Vagina (tissue), 2 donors: ENCODE data around the gene HTRA1. TPM values are rescaled to one million over a fixed set of nuclear protein-coding genes. Genes with fewer than 3 reads are reported as not detected.

Experiments used
- DNase-seq, 2 donors: peaks; one replicate each; pipeline ENCODE4 v3.0.0-alpha.2; 2017; ENCODE audit errors: extremely low spot score in 2 of 2
- H3K27ac ChIP-seq: fragments of 200-600 bp; sonication (generic); one replicate; pipeline ENCODE4 v1.5.1; 2019
- H3K27me3 ChIP-seq: fragments of 200-600 bp; sonication (generic); one replicate; pipeline ENCODE4 v1.5.1; 2019
- H3K36me3 ChIP-seq, 2 donors: fragments of 200-600 bp; sonication (generic); one replicate each; pipeline ENCODE4 v1.5.1; 2017 to 2019
- H3K4me1 ChIP-seq: fragments of 200-600 bp; sonication (generic); one replicate; pipeline ENCODE4 v1.5.1; 2019
- H3K4me3 ChIP-seq, 2 donors: fragments of 200-600 bp; sonication (generic); 1 replicate in 1 of 2; 2 replicates in 1 of 2; pipeline ENCODE4 v1.5.1; 2016 to 2019
- H3K9me3 ChIP-seq: fragments of 200-600 bp; sonication (generic); one replicate; pipeline ENCODE4 v1.5.1; 2019
- POLR2A ChIP-seq, 2 donors: fragments of 450-650 bp; IDR thresholded peaks; one replicate each; pipeline ENCODE4 v1.6.1; 2017; ENCODE audit warnings: antibody characterized with exemption in 2 of 2, mild to moderate bottlenecking in 2 of 2, moderate library complexity in 2 of 2
- POLR2AphosphoS5 ChIP-seq, 2 donors: sonication (generic); formaldehyde crosslinking; IDR thresholded peaks; one replicate each; pipeline ENCODE4 v1.9.0; 2017; ENCODE audit warnings: antibody characterized with exemption in 2 of 2, mild to moderate bottlenecking in 2 of 2, low read depth in 1 of 2; ENCODE audit not compliant: insufficient read depth in 1 of 2
- intact Hi-C: fragments of 100-400 bp; cut with DNase I; formaldehyde crosslinking; loops from one replicate; pipeline ENCODE4 v1.15.1; 2023
- total RNA-seq: library from RNA; depleted of rRNA; stranded (reverse); fragments of >200 nt; gene quantifications from one replicate; pipeline ENCODE4 v1.2.3, GENCODE V29; 2016
- TF ChIP-seq, protein P1 (sequence below), 3 experiments: fragments of 450-650 bp in 2 of 3; fragments of 200-600 bp in 1 of 3; sonication (generic) in 1 of 3; IDR thresholded peaks; one replicate each; pipeline ENCODE4 v1.5.1; 2017 to 2019; ENCODE audit warnings: antibody characterized with exemption in 3 of 3, mild to moderate bottlenecking in 2 of 3, moderate library complexity in 2 of 3

Gene HTRA1
- total RNA-seq, 1 donor from 2014 or later, result 116 TPM

DNA sequence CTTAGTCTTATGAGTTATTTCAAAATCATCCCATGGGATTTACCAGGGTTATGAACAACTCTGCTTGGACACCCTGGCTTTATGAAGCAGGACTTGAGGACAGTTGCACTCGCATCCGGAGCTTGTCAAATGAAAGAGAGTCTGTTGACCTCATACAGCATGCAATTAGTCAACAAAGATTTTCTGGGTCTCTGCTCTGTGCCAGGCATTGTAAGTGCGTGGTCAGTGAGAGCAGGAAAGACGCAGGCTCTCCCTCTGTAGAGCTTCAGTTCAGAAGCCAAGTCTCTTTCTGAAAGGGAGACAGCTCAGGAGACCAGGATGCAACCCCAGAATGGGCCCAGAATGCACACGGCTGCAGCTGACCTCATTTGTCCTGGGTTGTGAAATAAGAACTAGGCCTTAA lies 53.7 kb downstream of the HTRA1 start:
- Histone ChIP-seq H3K4me3 (no peak overlapping the region), H3K36me3 (peaks cover 0 to 27% of the 10 kb centered on the region in 2 donors), H3K27ac (no peak overlapping the region)

DNA sequence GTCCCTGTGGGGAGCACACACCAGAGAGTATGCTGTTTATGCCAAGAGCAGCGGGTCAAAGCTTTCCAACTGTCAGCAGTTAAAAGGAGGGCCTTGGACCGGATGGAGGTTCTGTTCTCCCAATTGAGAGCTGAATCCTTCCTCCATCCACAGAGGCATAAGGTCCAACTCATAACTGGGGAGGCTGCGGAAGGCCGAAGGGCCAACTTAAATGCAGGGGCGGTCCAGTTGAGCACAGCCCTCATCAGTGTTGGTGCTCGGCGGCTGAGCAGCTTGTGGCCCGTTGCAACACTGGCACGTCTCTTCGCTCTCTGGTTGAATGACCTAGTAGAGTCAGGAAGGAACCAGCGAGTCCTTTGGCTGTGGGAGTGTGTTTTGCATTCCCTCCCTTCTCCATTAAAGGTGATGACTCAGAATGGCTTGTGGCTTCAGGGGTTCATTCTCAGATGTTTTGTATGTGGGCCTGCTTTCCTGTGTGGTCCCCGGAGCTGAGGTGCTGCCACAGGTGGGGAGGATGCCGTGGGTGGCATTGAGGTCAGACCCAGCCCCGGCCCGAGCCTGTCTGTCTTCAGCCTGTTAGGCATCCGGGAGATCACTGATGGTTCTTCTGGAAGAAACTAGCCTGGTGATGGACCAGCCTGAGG lies 54.4 kb downstream of the HTRA1 start:
- no peak overlapping the region for H3K27ac ChIP-seq
- no peaks in the 10 kb centered on the region for H3K4me1 ChIP-seq
- no peaks in the 10 kb centered on the region for H3K27me3 ChIP-seq
- no peak for DNase-seq
- no peak overlapping the region for H3K4me3 ChIP-seq
- peaks cover 0 to 20% of the 10 kb centered on the region in 2 donors for H3K36me3 ChIP-seq
- intact Hi-C loops, result no loop called here
- no peaks in the 10 kb centered on the region for H3K9me3 ChIP-seq
- TF ChIP-seq POLR2A (IDR thresholded peaks at IDR 0.05) (no peak), POLR2AphosphoS5 (IDR thresholded peaks at IDR 0.05; ENCODE audit: insufficient read depth in 1 of 2, low read depth in 1 of 2) (peak in 1 of 2 donors; percentile 23)

More for the DNA sequence above, 53.7 kb downstream of the HTRA1 start:
- no peaks in the 10 kb centered on the region for H3K9me3 ChIP-seq
- H3K4me1 ChIP-seq, result no peaks in the 10 kb centered on the region
- no peaks in the 10 kb centered on the region for H3K27me3 ChIP-seq
- TF ChIP-seq, protein P1, sequence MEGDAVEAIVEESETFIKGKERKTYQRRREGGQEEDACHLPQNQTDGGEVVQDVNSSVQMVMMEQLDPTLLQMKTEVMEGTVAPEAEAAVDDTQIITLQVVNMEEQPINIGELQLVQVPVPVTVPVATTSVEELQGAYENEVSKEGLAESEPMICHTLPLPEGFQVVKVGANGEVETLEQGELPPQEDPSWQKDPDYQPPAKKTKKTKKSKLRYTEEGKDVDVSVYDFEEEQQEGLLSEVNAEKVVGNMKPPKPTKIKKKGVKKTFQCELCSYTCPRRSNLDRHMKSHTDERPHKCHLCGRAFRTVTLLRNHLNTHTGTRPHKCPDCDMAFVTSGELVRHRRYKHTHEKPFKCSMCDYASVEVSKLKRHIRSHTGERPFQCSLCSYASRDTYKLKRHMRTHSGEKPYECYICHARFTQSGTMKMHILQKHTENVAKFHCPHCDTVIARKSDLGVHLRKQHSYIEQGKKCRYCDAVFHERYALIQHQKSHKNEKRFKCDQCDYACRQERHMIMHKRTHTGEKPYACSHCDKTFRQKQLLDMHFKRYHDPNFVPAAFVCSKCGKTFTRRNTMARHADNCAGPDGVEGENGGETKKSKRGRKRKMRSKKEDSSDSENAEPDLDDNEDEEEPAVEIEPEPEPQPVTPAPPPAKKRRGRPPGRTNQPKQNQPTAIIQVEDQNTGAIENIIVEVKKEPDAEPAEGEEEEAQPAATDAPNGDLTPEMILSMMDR (IDR thresholded peaks at IDR 0.05), result no peak
- no peak for TF ChIP-seq POLR2A (IDR thresholded peaks at IDR 0.05)
- no peak for TF ChIP-seq POLR2AphosphoS5 (IDR thresholded peaks at IDR 0.05; ENCODE audit: insufficient read depth in 1 of 2, low read depth in 1 of 2)
- intact Hi-C loops, result no loop called here
- no peak for DNase-seq

DNA sequence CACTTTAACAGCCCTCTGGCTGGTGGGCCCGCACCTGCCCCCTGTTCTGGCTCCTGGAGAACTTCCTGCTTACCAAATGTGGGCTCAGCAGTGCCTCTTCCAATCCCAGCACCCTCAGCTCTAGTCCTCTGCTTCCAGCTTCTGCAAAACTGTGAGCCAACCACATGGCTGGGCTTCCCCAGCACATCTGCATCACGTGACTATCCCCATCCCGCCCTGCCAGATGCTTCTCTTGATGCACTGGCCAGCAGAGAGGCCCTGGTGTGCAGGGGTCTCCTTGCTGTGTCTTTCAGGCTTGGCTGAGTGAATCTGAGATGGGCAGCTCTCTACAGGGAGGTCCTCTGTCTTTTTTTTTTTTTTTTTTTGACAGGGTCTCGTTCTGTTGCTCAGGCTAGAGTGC lies 55.4 kb downstream of the HTRA1 start:
- DNase-seq, result no peak
- no peaks in the 10 kb centered on the region for H3K9me3 ChIP-seq
- no peak overlapping the region for H3K27ac ChIP-seq
- H3K36me3 ChIP-seq, result peaks cover 0 to 20% of the 10 kb centered on the region in 2 donors
- no peaks in the 10 kb centered on the region for H3K4me1 ChIP-seq
- H3K4me3 ChIP-seq, result no peak overlapping the region
- intact Hi-C loops, result no loop called here
- TF ChIP-seq POLR2AphosphoS5 (IDR thresholded peaks at IDR 0.05; ENCODE audit: insufficient read depth in 1 of 2, low read depth in 1 of 2) (no peak), POLR2A (IDR thresholded peaks at IDR 0.05) (no peak)
- TF ChIP-seq, protein P1 (IDR thresholded peaks at IDR 0.05), result no peak
- H3K27me3 ChIP-seq, result no peaks in the 10 kb centered on the region

DNA sequence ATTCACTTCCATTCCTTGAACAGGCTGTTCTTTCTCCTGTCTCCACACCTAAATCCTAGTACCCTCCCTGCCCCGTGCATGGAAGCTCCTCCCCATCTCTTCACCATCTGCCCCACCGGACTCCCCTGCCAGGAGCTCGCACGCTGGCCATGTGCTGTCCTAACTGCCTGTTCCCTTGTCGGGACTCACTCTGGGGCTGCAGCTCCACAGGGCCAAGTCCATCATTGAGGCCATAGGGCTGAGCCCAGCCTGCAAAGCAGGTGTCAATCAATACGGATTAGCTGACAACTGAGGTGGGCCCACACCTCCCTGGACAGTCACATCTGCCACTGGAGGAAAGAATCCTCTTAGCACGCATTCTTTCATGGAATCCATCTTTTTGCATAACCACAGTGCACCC lies 57.8 kb downstream of the HTRA1 start:
- Histone ChIP-seq H3K4me3 (no peak overlapping the region), H3K27ac (no peak overlapping the region), H3K4me1 (no peaks in the 10 kb centered on the region), H3K9me3 (no peaks in the 10 kb centered on the region), H3K36me3 (peaks cover 0 to 8% of the 10 kb centered on the region in 2 donors), H3K27me3 (no peaks in the 10 kb centered on the region)
- TF ChIP-seq POLR2AphosphoS5 (IDR thresholded peaks at IDR 0.05; ENCODE audit: insufficient read depth in 1 of 2, low read depth in 1 of 2) (no peak), POLR2A (IDR thresholded peaks at IDR 0.05) (no peak)
- TF ChIP-seq, protein P1 (IDR thresholded peaks at IDR 0.05), result no peak
- intact Hi-C loops, result no loop called here
- DNase-seq, result no peak

DNA sequence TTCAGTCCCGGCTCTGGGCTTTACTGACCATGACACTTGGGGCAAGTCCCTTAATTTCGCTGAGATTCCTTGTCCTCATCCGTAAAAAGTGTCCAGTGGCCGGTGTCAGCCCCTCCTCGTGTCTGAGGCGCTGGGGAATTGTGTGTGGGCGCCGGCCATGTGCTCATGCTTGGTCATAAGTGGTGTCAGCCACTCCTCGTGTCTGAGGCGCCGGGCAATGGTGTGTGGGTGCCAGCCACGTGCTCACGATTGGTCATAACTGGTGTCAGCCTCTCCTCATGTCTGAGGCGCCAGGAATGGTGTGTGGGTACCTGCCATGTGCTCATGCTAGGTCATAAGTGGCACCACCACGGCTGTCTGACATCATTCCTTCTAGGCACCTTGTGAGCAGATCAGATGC lies 58.5 kb downstream of the HTRA1 start:
- no peak overlapping the region for H3K27ac ChIP-seq
- no peak for DNase-seq
- H3K9me3 ChIP-seq, result no peaks in the 10 kb centered on the region
- H3K4me3 ChIP-seq, result no peak overlapping the region
- H3K4me1 ChIP-seq, result no peaks in the 10 kb centered on the region
- intact Hi-C loops, result no loop called here
- no peak for TF ChIP-seq POLR2AphosphoS5 (IDR thresholded peaks at IDR 0.05; ENCODE audit: insufficient read depth in 1 of 2, low read depth in 1 of 2)
- TF ChIP-seq, protein P1 (IDR thresholded peaks at IDR 0.05), result no peak
- no peak for TF ChIP-seq POLR2A (IDR thresholded peaks at IDR 0.05)
- no peaks in the 10 kb centered on the region for H3K27me3 ChIP-seq
- peaks cover 0 to 2% of the 10 kb centered on the region in 2 donors for H3K36me3 ChIP-seq
